ENCODE data around the gene BRD4. TPM values are rescaled to one million over a fixed set of nuclear protein-coding genes. Genes with fewer than 3 reads are reported as not detected.

BRD4 gene
- total and polyA plus RNA-seq, 2 donors (not counting 3 experiments of a cell fraction or from before 2014, with no cell fraction given) = 14.9 to 125 TPM

DNA sequence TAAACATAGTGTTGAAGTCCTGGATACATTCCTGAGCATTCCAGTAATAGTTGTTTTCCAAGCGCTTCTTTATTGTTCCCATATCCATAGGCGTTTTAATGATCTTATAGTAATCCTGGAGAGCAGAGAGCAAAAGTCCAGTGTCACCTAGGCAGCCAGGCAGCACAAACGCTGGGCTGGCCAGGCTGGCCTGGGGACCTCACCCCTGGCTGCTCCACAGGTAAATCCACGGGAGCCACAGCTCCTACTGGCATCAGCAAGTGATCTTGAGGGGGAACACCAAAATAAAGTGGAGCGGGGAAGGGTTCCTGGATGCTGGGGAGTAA is 63.4 kb downstream of the BRD4 start:
- Histone ChIP-seq H3K4me1 (ENCODE audit: control insufficient read depth, extremely low read depth, insufficient read depth, low read length) (peaks cover 11% of the 10 kb centered on the region), H3K9me1 (replicated peaks; ENCODE audit: control insufficient read depth, extremely low read depth, insufficient read depth, low read length) (no peaks in the 10 kb centered on the region), H2AFZ (ENCODE audit: low read depth, low read length) (no peak overlapping the region), H4K20me1 (replicated peaks; ENCODE audit: control insufficient read depth, extremely low read depth, insufficient read depth, low read length) (peaks cover 8% of the 10 kb centered on the region), H3K27me3 (ENCODE audit: control insufficient read depth in 2 of 2, insufficient read depth in 2 of 2, low read length in 2 of 2) (no peaks in the 10 kb centered on the region), H3K4me3 (replicated peaks in 1 of 3; ENCODE audit: insufficient read depth in 1 of 3, low read depth in 1 of 3, low read length in 3 of 3) (no peak overlapping the region), H3K27ac (ENCODE audit: insufficient read depth, low read depth, low read length) (no peak overlapping the region), H3K36me3 (ENCODE audit: control insufficient read depth in 2 of 2, extremely low read depth in 1 of 2, insufficient read depth in 2 of 2, low read length in 2 of 2) (peaks cover 2 to 39% of the 10 kb centered on the region in 2 experiments), H3K4me2 (ENCODE audit: insufficient read depth, low read length) (no peak overlapping the region), H3K9me3 (replicated peaks; ENCODE audit: control insufficient read depth, insufficient read depth, low read length) (no peaks in the 10 kb centered on the region), H3K9ac (replicated peaks; ENCODE audit: extremely low read depth, insufficient read depth, low read length) (no peak overlapping the region), H3K79me2 (ENCODE audit: control insufficient read depth, insufficient read depth, low read length) (peaks cover 85% of the 10 kb centered on the region)
- ChIA-PET CTCF (interaction anchor here (1.2 kb wide), 1 partner anchor 11 kb away, joined by 3 read pairs; no protein-coding TSS in a partner anchor), POLR2A (no interaction called here)
- intact Hi-C loops (cut with micrococcal nuclease) = no loop called here
- no peak for DNase-seq (ENCODE audit: low read depth, low spot score)
- dilution Hi-C loops (cut with MboI; ENCODE audit: extremely low pct_ligation_motif_present, low sequenced_read_pairs) = no loop called here
- no TSS peak for BruUV-seq (replicated peaks)
- no peak for FAIRE-seq
- TF ChIP-seq EZH2 (IDR thresholded peaks at IDR 0.05; ENCODE audit: borderline replicate concordance, low read depth, low read length, severe bottlenecking) = no peak
- no peak for TF ChIP-seq CTCF (IDR thresholded peaks at IDR 0.05; ENCODE audit: extremely low read depth in 1 of 2, insufficient read depth in 1 of 2, low read depth in 1 of 2, low read length in 2 of 2)
- no peak for TF ChIP-seq GATA2 (IDR thresholded peaks at IDR 0.05; ENCODE audit: insufficient read depth, insufficient read length, low read depth, low read length)
- no peak for TF ChIP-seq MAX (IDR thresholded peaks at IDR 0.05; ENCODE audit: insufficient read depth, insufficient read length)
- TF ChIP-seq POLR2A (IDR thresholded peaks at IDR 0.05; ENCODE audit: low read depth, low read length) = no peak
- TF ChIP-seq FOS (IDR thresholded peaks at IDR 0.05; ENCODE audit: borderline replicate concordance, insufficient read depth, low read length) = no peak
- no peak for TF ChIP-seq JUN (IDR thresholded peaks at IDR 0.05; ENCODE audit: borderline replicate concordance, insufficient read depth, insufficient read length, low read depth)
- no peak for TF ChIP-seq MYC (IDR thresholded peaks at IDR 0.05; ENCODE audit: low read depth, low read length)
- no peak for TF ChIP-seq POLR2AphosphoS5 (IDR thresholded peaks at IDR 0.05; ENCODE audit: insufficient read depth, low read depth, low read length)
